Osteocyte (in vitro differentiated cells): Measurements from ENCODE around the gene FOXJ2. TPM values are rescaled to one million over a fixed set of nuclear protein-coding genes. Genes with fewer than 3 reads are reported as not detected.
"Not testable (repeated sequence)": the region's sequence is repeated elsewhere in the genome, so short reads cannot be mapped to it uniquely, and the experiment has no call there.

Source experiments
- DNase-seq: peaks from one replicate; pipeline ENCODE4 v3.0.0; 2021; ENCODE audit warnings: mixed read lengths; ENCODE audit not compliant: unreplicated experiment; ENCODE audit errors: extremely low spot score
- H3K27ac Mint-ChIP-seq: one replicate; pipeline ENCODE4 v1.8.0; 2021; ENCODE audit warnings: mild to moderate bottlenecking, mixed read lengths; ENCODE audit not compliant: unreplicated experiment
- H3K27me3 Mint-ChIP-seq: one replicate; pipeline ENCODE4 v1.8.0; 2021; ENCODE audit warnings: mixed read lengths; ENCODE audit not compliant: unreplicated experiment
- H3K36me3 Mint-ChIP-seq: one replicate; pipeline ENCODE4 v1.8.0; 2021; ENCODE audit warnings: mixed read lengths; ENCODE audit not compliant: unreplicated experiment
- H3K4me1 Mint-ChIP-seq: one replicate; pipeline ENCODE4 v1.8.0; 2021; ENCODE audit warnings: mixed read lengths; ENCODE audit not compliant: unreplicated experiment
- H3K4me3 Mint-ChIP-seq: one replicate; pipeline ENCODE4 v1.8.0; 2021; ENCODE audit warnings: mild to moderate bottlenecking, moderate library complexity, mixed read lengths; ENCODE audit not compliant: unreplicated experiment
- H3K9me3 Mint-ChIP-seq: one replicate; pipeline ENCODE4 v1.8.0; 2021; ENCODE audit warnings: mixed read lengths; ENCODE audit not compliant: unreplicated experiment
- total RNA-seq: library from RNA; stranded (reverse); gene quantifications from 2 replicates; pipeline ENCODE4 v1.2.1, GENCODE V29; 2021
- TF ChIP-seq, protein P1 (sequence below): fragments of 200-600 bp; sonication (generic); IDR thresholded peaks from 2 replicates; pipeline ENCODE4 v1.5.0; 2021; ENCODE audit warnings: antibody characterized with exemption, mild to moderate bottlenecking, moderate library complexity

Gene FOXJ2
- total RNA-seq, 1 donor from 2014 or later, result 20.3 TPM

- no peak for DNase-seq
- H3K4me3 Mint-ChIP-seq, result no peak overlapping the region
- no peaks in the 10 kb centered on the region for H3K4me1 Mint-ChIP-seq
- peaks cover 28% of the 10 kb centered on the region for H3K27me3 Mint-ChIP-seq
- H3K27ac Mint-ChIP-seq, result no peak overlapping the region
- H3K36me3 Mint-ChIP-seq, result no peaks in the 10 kb centered on the region
- TF ChIP-seq, protein P1, sequence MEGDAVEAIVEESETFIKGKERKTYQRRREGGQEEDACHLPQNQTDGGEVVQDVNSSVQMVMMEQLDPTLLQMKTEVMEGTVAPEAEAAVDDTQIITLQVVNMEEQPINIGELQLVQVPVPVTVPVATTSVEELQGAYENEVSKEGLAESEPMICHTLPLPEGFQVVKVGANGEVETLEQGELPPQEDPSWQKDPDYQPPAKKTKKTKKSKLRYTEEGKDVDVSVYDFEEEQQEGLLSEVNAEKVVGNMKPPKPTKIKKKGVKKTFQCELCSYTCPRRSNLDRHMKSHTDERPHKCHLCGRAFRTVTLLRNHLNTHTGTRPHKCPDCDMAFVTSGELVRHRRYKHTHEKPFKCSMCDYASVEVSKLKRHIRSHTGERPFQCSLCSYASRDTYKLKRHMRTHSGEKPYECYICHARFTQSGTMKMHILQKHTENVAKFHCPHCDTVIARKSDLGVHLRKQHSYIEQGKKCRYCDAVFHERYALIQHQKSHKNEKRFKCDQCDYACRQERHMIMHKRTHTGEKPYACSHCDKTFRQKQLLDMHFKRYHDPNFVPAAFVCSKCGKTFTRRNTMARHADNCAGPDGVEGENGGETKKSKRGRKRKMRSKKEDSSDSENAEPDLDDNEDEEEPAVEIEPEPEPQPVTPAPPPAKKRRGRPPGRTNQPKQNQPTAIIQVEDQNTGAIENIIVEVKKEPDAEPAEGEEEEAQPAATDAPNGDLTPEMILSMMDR, result no peak
- no peaks in the 10 kb centered on the region for H3K9me3 Mint-ChIP-seq
Measured at GRCh38 chr12:8011331-8011730, 21.2 kb upstream of the FOXJ2 start.

DNA sequence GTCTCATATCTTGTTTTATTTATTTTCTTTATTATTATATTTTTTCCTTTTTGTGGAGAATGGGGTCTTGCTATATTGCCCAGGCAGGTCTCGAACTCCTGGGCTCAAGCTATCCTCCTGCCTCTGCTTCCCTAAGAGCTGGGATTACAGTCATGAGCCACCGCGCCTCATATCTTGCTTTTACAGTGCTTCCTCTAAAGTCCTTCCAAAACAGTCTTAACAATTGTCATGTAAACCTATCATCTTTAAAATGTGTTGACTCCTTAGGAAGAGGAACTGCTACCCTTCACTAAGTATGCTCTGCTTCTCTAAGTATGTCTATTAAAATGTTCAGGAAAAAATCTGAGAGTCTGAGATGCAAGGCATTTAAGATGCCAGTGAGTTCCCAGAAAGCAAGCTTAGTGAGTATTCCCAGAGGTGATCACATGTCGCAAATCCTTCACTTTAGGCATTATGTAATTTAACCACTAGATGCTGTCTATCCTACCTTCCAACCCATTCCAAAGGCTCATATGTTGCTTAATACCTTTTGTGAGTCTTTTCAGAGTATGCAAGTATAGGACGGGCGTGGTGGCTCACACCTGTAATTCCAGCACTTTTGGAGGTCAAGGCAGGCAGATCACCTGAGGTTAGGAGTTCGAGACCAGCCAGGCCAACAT lies 19.7 kb upstream of the FOXJ2 start:
- H3K9me3 Mint-ChIP-seq, result no peaks in the 10 kb centered on the region
- H3K27ac Mint-ChIP-seq, result no peak overlapping the region
- H3K36me3 Mint-ChIP-seq, result no peaks in the 10 kb centered on the region
- TF ChIP-seq, protein P1, result no peak
- no peak overlapping the region for H3K4me3 Mint-ChIP-seq
- no peaks in the 10 kb centered on the region for H3K4me1 Mint-ChIP-seq
- no peak for DNase-seq
- H3K27me3 Mint-ChIP-seq, result peaks cover 37% of the 10 kb centered on the region

DNA sequence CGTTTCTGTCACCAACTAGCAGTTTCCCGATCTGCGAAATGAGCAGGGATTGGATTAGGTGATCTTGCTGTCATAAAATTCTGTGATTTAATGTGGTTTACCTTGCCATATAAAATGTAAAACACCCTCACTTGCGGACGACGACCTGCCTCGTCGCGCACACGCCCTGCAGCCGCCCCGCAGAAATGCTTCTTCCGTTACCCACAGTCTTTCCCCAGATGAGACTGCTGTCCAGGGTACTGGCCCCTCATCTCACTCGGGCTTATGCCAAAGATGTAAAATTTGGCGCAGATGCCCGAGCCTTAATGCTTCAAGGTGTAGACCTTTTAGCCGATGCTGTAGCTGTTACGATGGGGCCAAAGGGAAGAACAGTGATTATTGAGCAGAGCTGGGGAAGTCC lies 17.7 kb upstream of the FOXJ2 start:
- TF ChIP-seq, protein P1, result no peak
- peaks cover 4% of the 10 kb centered on the region for H3K4me1 Mint-ChIP-seq
- no peaks in the 10 kb centered on the region for H3K36me3 Mint-ChIP-seq
- H3K27ac Mint-ChIP-seq, result no peak overlapping the region
- no peak overlapping the region for H3K4me3 Mint-ChIP-seq
- H3K27me3 Mint-ChIP-seq, result peaks cover 38% of the 10 kb centered on the region
- no peaks in the 10 kb centered on the region for H3K9me3 Mint-ChIP-seq
- DNase-seq, result no peak

DNA sequence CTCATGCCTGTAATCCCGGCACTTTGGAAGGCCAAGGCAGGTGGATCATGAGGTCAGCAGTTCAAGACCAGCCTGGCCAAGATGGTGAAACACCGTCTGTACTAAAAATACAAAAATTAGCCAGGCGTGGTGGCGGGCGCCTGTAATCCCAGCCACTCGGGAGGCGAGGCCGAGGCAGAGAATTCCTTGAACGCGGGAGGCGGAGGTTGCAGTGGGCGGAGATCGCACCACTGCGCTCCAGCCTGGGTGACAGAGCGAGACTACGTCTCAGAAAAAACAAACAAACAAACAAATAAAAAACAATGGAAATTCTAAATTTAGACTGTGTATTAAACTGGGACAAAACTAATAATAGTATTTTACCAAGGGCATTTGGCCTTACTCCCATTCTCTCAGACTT lies 14.3 kb upstream of the FOXJ2 start:
- Mint-ChIP-seq H3K27me3 (peaks cover 38% of the 10 kb centered on the region), H3K4me3 (peak overlapping the region; percentile 26)
- not testable (repeated sequence) for DNase-seq, H3K27ac Mint-ChIP-seq, H3K4me1 Mint-ChIP-seq, H3K36me3 Mint-ChIP-seq, H3K9me3 Mint-ChIP-seq

DNA sequence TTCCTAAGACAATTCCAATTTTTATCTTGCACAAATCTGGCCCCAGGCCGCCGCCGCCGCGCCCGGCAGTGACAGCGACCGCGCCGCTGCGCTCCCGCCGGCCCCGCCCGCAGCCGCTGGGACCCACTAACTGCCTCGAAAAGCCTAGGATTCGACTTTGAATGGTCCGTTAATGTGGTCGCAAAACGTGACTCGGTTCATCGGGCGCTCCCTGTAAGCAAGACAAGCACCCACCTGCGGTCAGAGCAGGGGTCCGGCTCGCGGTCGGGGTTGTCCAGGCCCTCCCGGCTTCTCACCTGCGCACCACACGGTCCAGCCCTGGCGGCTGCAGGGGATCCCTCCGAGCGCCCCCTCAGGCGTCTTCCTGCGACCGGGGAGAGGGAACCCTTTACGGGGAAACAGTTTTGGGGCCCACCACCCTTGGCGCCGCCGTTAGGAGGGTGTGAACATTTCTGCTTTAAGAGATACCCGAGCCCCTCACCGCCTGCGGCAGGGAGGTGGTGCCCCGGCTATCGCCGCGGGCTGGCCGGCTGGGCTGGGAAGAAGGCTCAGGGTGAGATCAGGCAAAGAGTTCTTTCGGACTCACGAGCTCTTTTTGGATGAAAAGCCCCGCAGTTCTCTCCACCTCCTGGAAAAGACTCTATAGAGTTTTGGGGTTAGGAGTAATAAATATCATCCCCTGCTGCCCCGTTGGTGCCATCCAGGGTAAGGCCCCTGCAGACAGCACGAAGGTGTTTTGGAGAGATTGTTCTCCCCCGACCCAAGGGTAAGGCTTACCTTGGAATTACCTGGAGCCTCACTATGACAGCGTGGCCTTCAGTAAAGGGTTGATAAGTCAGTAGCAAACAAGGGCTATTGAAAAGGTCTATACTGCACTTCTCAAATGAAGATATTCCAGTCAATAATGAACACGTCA lies 13.6 kb upstream of the FOXJ2 start:
- TF ChIP-seq, protein P1, result no peak
- H3K27me3 Mint-ChIP-seq, result peaks cover 38% of the 10 kb centered on the region
- H3K4me3 Mint-ChIP-seq, result peak overlapping the region; percentile 55
- no peaks in the 10 kb centered on the region for H3K9me3 Mint-ChIP-seq
- no peak overlapping the region for H3K27ac Mint-ChIP-seq
- H3K36me3 Mint-ChIP-seq, result no peaks in the 10 kb centered on the region
- DNase-seq, result no peak
- H3K4me1 Mint-ChIP-seq, result peaks cover 4% of the 10 kb centered on the region
